PC-9 (cell line): ENCODE results near the gene RNF17. TPM values are rescaled to one million over a fixed set of nuclear protein-coding genes. Genes with fewer than 3 reads are reported as not detected.
A peak's percentile ranks its signal among the peaks of the same experiment; 100 is the strongest.

ENCODE experiments used
- BruUV-seq: library from RNA; stranded (reverse); fragments of 400-500 nt; replicated peaks from 2 replicates; lab custom pipeline; 2021; lab: Mats Ljungman, UMichigan
- CTCF ChIA-PET: fragments of 300-600 bp; sonication (Branson Sonifier 250); formaldehyde crosslinking; loops from one replicate; lab custom pipeline; 2022; ENCODE audit warnings: antibody characterized with exemption; lab: Charles Lee
- POLR2A ChIA-PET: fragments of 300-600 bp; sonication (Branson Sonifier 250); formaldehyde crosslinking; loops from one replicate; lab custom pipeline; 2022; ENCODE audit warnings: antibody characterized with exemption; ENCODE audit not compliant: unreplicated experiment; lab: Charles Lee
- DNase-seq, 2 experiments: peaks; one replicate each; pipeline versions ENCODE4 v3.0.0 to v3.0.0-alpha.2; 2015 to 2022; ENCODE audit warnings: mixed read lengths in 1 of 2
- H2AFZ ChIP-seq: fragments of 200-600 bp; sonication (generic); 2 replicates; pipeline ENCODE4 v1.8.1; 2017; ENCODE audit warnings: antibody characterized with exemption
- H3F3A ChIP-seq: fragments of 200-600 bp; sonication (generic); 2 replicates; pipeline ENCODE4 v1.8.1; 2017; ENCODE audit warnings: antibody characterized with exemption, mild to moderate bottlenecking, low read depth; ENCODE audit not compliant: insufficient read depth
- H3K27ac ChIP-seq: fragments of 200-600 bp; sonication (generic); 2 replicates; pipeline ENCODE4 v1.6.1; 2016; ENCODE audit warnings: mixed run types
- H3K27me3 ChIP-seq: fragments of 200-600 bp; sonication (generic); 2 replicates; pipeline ENCODE4 v1.6.1; 2016; ENCODE audit warnings: low read depth, mixed run types; ENCODE audit not compliant: insufficient read depth
- H3K36me3 ChIP-seq: fragments of 200-600 bp; sonication (generic); 2 replicates; pipeline ENCODE4 v1.6.1; 2016; ENCODE audit warnings: low read depth, mixed run types
- H3K4me1 ChIP-seq: fragments of 200-600 bp; sonication (generic); replicated peaks from 2 replicates; pipeline ENCODE4 v1.6.1; 2016; ENCODE audit warnings: mixed run types; ENCODE audit not compliant: insufficient read depth
- H3K4me2 ChIP-seq: fragments of 200-600 bp; sonication (generic); 2 replicates; pipeline ENCODE4 v1.6.1; 2017; ENCODE audit warnings: mixed run types
- H3K4me3 ChIP-seq: fragments of 200-600 bp; sonication (generic); 2 replicates; pipeline ENCODE4 v1.6.1; 2016; ENCODE audit warnings: mixed run types
- H3K79me2 ChIP-seq: fragments of 200-600 bp; sonication (generic); 2 replicates; pipeline ENCODE4 v1.6.1; 2017; ENCODE audit warnings: low read depth, mixed run types
- H3K9me2 ChIP-seq: fragments of 200-600 bp; sonication (generic); 2 replicates; pipeline ENCODE4 v1.8.1; 2017; ENCODE audit warnings: mild to moderate bottlenecking; ENCODE audit not compliant: insufficient read depth
- H3K9me3 ChIP-seq: fragments of 200-600 bp; sonication (generic); 2 replicates; pipeline ENCODE4 v1.8.1; 2016; ENCODE audit warnings: low read depth; ENCODE audit not compliant: insufficient read depth
- H4K20me1 ChIP-seq: fragments of 200-600 bp; sonication (generic); 2 replicates; pipeline ENCODE4 v1.8.1; 2017; ENCODE audit not compliant: insufficient read depth
- EZH2 ChIP-seq: fragments of 200-600 bp; sonication (generic); IDR thresholded peaks from 2 replicates; pipeline ENCODE4 v1.8.0; 2017; ENCODE audit warnings: antibody characterized with exemption, low read depth
- intact Hi-C: fragments of 100-400 bp; cut with micrococcal nuclease; formaldehyde crosslinking; loops from one replicate; pipeline ENCODE4 v1.10.0; 2022; ENCODE audit not compliant: unreplicated experiment
- total RNA-seq: library from RNA; stranded (reverse); gene quantifications from 2 replicates; pipeline ENCODE4 v1.2.3, GENCODE V29; 2021
- TF ChIP-seq, protein P1 (sequence below): fragments of 200-600 bp; sonication (generic); conservative IDR thresholded peaks from 2 replicates; pipeline ENCODE4 v1.6.1; 2017; ENCODE audit warnings: mixed run types, antibody characterized with exemption, mild to moderate bottlenecking, moderate library complexity

The RNF17 gene
- total RNA-seq, 1 experiment from 2014 or later, result not detected

DNA sequence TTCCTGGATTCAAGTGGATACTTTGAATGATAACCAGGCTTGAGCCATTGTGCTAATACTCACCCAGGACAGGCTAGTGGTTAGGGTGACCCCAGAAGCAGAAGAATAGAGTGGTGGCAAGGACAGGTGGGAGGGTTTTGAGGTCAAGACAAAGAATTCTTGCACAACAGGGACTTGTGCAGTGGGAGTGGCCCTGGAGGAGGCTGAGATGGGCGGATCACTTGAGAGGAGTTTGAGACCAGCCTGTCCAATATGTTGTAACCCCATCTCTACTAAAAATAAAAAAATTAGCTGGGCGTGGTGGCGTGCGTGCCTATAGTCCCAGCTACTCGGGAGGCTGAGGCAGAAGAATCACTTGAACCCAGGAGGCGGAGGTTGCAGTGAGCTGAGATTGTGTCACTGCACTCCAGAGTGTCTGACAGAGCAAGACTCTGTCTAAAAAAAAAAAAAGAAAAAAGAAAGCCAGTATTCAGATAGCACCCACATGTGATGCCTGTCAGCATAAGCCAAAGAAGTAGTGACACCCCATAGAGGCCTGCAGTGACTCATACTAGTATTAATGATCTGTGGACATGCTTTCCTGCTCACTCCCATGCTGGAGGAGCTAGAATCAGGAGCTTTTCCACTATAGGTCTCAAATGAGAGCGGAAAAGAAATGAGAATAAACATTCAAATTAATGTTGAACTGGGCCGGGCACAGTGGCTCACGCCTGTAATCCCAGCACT, 78.7 kb downstream of the RNF17 start:
- H3K9me3 ChIP-seq, result no peaks in the 10 kb centered on the region
- H3K27ac ChIP-seq, result no peak overlapping the region
- no peak for TF ChIP-seq EZH2
- TF ChIP-seq, protein P1, sequence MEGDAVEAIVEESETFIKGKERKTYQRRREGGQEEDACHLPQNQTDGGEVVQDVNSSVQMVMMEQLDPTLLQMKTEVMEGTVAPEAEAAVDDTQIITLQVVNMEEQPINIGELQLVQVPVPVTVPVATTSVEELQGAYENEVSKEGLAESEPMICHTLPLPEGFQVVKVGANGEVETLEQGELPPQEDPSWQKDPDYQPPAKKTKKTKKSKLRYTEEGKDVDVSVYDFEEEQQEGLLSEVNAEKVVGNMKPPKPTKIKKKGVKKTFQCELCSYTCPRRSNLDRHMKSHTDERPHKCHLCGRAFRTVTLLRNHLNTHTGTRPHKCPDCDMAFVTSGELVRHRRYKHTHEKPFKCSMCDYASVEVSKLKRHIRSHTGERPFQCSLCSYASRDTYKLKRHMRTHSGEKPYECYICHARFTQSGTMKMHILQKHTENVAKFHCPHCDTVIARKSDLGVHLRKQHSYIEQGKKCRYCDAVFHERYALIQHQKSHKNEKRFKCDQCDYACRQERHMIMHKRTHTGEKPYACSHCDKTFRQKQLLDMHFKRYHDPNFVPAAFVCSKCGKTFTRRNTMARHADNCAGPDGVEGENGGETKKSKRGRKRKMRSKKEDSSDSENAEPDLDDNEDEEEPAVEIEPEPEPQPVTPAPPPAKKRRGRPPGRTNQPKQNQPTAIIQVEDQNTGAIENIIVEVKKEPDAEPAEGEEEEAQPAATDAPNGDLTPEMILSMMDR, result no peak
- H3K9me2 ChIP-seq, result peaks cover 4% of the 10 kb centered on the region
- no peaks in the 10 kb centered on the region for H3K79me2 ChIP-seq
- ChIA-PET POLR2A (interaction anchor here (0.6 kb wide), 1 partner anchor 113 kb away, joined by 5 read pairs; no protein-coding TSS in a partner anchor), CTCF (interaction anchor here (0.6 kb wide), 1 partner anchor 16 kb away, joined by 4 read pairs; no protein-coding TSS in a partner anchor)
- no peak overlapping the region for H3K4me3 ChIP-seq
- intact Hi-C loops, result no loop called here
- H3K27me3 ChIP-seq, result no peaks in the 10 kb centered on the region
- no peak overlapping the region for H2AFZ ChIP-seq
- no peaks in the 10 kb centered on the region for H3K36me3 ChIP-seq
- no peaks in the 10 kb centered on the region for H3K4me1 ChIP-seq
- no TSS peak for BruUV-seq
- H3F3A ChIP-seq, result no peaks in the 10 kb centered on the region
- no peak overlapping the region for H3K4me2 ChIP-seq
- H4K20me1 ChIP-seq, result no peaks in the 10 kb centered on the region
- DNase-seq, result peak in 1 of 2 experiments; percentile 6

DNA sequence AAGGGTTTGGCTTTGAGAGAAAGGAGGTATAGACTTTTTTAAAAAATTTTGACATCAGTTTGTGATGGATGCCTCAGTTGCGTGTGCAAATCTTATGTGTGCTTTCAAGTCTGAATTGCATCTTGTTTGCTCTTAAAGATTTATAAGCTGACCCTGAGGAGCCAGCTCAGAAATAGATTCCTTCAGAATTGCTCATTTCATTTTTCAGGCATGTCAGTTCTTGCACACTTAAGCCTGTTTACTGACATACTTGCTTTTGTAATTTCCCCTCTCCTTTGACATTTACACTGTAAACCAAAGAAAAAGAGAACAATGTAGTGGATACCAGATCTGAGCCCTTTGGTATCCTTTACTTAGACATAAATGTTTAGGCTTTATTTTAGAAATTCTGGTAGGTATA, 87.6 kb downstream of the RNF17 start:
- intact Hi-C loops, result no loop called here
- Histone ChIP-seq H3F3A (no peaks in the 10 kb centered on the region), H3K9me3 (no peaks in the 10 kb centered on the region), H3K9me2 (peaks cover 6% of the 10 kb centered on the region), H3K27ac (no peak overlapping the region), H3K4me1 (no peaks in the 10 kb centered on the region), H3K36me3 (no peaks in the 10 kb centered on the region), H2AFZ (no peak overlapping the region), H3K4me3 (no peak overlapping the region), H4K20me1 (no peaks in the 10 kb centered on the region), H3K27me3 (no peaks in the 10 kb centered on the region), H3K4me2 (no peak overlapping the region), H3K79me2 (no peaks in the 10 kb centered on the region)
- TF ChIP-seq, protein P1, result no peak
- TF ChIP-seq EZH2, result no peak
- CTCF ChIA-PET, result no interaction called here
- no peak for DNase-seq
- BruUV-seq, result no TSS peak
- POLR2A ChIA-PET, result no interaction called here

DNA sequence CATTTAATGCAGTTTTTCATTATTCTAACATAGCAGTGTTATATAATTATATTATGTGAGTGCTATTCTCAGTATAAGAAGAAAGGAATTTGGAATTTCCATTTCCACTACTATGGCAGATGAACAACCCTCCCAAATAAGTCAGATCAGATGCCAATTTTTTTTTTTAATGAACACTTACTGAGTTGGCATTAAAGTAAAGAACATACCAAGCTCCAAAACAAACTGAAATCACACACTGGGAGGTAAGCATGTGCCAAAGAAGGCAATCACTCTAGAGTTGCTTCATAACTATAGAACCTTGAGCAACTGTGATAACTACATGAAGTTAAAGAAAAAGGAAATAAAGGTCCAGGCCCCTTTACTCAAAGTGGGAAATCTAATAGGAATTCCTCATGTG, 90.3 kb downstream of the RNF17 start:
- H3K4me3 ChIP-seq, result no peak overlapping the region
- H4K20me1 ChIP-seq, result no peaks in the 10 kb centered on the region
- no peak for DNase-seq
- no TSS peak for BruUV-seq
- no peaks in the 10 kb centered on the region for H3F3A ChIP-seq
- CTCF ChIA-PET, result no interaction called here
- no peaks in the 10 kb centered on the region for H3K79me2 ChIP-seq
- H3K4me1 ChIP-seq, result no peaks in the 10 kb centered on the region
- no peaks in the 10 kb centered on the region for H3K9me2 ChIP-seq
- no peaks in the 10 kb centered on the region for H3K27me3 ChIP-seq
- no peak overlapping the region for H3K4me2 ChIP-seq
- intact Hi-C loops, result no loop called here
- POLR2A ChIA-PET, result no interaction called here
- no peaks in the 10 kb centered on the region for H3K36me3 ChIP-seq
- no peak overlapping the region for H2AFZ ChIP-seq
- TF ChIP-seq, protein P1, result no peak
- TF ChIP-seq EZH2, result no peak
- H3K9me3 ChIP-seq, result no peaks in the 10 kb centered on the region
- H3K27ac ChIP-seq, result no peak overlapping the region
